HG02610 (cell line): Measurements from ENCODE around the gene CACHD1.

ENCODE experiments used
- ATAC-seq: cut with Tn5 transposase; IDR thresholded peaks from one replicate; pipeline ENCODE4 v1.9.1; 2021; ENCODE audit warnings: mild to moderate bottlenecking, moderate library complexity; ENCODE audit not compliant: unreplicated experiment

The CACHD1 gene

GRCh38 chr1:64519901-64520300, 50.0 kb downstream of the CACHD1 start:
- ATAC-seq: no peak

DNA sequence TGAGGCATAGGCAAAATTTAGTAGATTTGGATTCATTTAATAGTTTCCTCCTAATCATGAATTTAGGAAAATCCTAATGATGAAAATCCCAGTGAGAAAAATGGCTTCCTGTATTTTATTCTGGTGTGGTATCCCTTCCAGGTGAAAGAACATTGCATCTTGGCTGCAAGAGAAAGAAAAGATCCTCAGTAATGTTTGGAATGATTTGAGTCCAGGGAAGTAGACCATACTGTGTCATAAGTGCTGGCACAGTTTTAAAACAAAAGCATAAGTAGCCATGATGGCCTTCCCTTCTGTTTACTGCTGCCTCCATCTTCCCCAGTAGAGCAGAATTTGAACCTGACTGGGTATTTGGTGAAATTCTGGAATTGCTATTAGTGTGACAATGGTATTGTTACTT, 52.8 kb downstream of the CACHD1 start:
- no peak for ATAC-seq

DNA sequence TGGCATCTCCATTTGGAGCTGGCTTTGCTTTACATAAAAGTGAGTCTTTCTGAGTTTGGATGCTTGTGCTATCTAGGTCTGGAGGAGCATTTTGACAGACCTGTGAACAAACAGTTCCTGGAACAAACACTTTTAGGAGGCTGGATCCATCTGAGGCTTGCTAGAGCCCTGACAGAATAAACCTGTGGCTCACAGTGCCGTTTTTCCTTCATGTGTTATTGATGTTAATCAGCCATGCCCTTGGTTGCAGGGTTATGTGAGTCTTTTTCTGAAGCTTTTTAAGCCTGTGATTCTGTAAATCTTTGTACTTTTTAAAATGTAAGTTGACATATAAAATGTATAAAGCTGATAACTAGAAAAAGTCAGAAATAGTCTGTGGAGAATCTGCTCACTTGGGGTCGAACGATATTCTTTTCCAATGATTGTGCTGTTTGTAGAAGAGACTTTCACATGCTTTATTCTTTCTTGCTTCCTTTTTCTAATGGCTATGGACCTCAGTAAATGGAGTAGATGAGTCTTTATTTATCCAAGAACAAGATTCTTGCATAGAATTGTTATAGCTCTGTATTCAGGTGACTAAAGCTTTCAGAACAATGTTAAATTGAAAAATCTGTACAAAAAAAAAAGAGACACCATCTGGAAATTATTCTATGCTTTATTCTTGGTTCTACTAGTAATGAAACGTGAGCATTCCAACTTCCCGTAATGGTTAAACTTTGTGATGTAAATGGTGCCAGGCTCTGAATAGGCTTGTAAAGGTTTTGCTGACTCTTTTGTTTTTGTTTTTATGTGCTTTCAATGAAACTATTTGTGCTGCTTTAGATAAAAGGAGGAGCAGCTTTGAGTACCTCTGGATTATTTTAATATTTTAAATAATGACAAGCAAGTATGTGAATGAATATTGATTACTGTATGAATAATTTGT, 53.7 kb downstream of the CACHD1 start:
- ATAC-seq: no peak

- ATAC-seq: no peak
These were observed 54.7 kb downstream of the CACHD1 start for GRCh38 chr1:64524614-64525013.

GRCh38 chr1:64525116-64525686, 55.3 kb downstream of the CACHD1 start:
- ATAC-seq: no peak

DNA sequence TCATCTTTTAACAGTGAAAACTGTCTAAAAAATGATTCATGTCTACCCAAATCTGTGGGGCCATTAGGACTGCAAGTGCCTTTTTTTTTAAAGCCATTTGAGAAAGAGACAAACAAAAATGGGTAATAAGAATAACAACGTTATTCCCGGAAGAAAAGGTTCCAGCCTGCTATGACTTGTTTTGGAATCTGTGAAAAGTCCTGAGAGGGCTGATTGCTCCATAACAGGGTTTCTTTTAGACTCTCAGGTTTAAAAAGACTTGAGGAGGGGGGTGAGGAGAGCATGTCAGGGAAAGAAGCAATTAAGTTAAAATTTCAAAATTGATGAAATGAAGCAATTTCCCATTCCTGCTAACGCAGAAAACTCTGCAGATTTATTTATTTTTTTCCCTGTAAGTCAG, 56.4 kb downstream of the CACHD1 start:
- no peak for ATAC-seq

GRCh38 chr1:64527165-64527564, 57.2 kb downstream of the CACHD1 start:
- ATAC-seq: no peak

- no peak for ATAC-seq
These were observed 57.9 kb downstream of the CACHD1 start for GRCh38 chr1:64527786-64528185.

- no peak for ATAC-seq
These were observed 61.2 kb downstream of the CACHD1 start for GRCh38 chr1:64530969-64531692.

GRCh38 chr1:64532646-64533045, 62.7 kb downstream of the CACHD1 start:
- no peak for ATAC-seq

DNA sequence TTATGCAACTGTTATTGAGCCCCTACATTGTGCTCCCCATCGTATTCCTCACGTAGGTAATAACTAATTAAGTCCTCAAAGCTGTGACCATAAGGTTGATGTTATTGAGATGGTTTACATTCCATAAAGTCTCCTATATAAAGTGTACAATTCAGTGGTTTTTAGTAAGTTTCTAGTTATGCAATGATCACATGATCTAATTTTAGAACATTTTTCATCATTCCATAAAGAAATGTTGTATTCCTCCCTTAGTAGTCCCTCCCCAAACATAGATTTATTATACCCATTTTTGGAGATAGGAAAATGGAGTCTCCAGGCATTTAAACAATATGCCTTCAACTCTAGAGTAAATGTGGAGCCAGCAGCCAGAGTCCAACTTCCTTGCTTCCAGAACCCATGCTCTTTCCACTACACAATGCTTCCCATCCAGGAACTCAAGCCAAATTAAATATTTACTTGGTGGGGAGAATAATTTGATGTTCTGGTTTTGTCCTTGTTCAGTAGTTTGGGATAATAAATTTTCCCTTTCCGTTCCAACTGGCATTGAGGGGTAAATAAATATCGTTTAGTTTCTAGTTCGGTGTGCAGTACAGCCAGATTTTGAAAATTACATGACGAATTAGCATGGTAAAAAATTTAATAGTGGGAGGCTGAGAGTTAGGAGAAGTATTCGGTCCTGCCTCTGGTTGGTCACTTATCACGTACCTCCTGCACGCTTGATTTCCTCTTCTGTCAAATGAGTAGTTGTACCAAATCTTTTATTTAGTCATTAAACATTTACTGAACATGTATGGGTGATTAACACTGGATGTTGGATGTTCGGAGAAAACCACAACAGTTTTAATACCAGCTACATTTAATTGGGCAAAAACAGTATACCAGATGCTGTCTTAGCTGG, 66.3 kb downstream of the CACHD1 start:
- ATAC-seq: no peak

DNA sequence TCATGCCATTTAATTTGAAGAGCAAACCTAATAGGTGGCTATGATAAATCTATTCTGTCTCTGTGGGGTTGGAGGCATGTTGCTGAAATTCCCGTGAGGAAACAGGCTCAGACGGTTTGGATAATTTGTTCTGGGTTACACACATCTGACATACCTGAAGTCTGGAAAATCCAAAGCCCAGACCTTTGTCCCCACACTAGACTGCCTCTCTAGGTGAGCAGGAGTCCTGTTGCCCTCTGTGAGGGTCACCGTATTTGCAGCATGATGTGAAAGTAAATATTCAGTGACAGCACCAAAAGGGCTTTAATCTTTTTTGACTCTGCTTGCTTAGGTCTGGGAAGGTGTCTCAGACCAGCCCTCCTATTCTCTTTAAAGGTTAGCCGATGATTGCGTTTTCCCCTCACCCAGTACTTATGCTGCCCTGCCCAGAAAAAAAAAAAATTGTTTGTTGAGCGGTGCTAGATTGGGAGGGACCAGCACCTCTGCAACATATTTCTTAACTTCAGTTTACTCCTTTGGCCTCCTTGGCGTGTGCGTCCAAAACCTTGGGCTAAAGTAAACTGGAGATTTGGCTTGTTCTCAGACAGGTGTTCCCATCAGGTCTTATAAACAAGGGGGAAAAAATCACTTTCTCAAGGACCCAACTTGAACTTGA, 67.0 kb downstream of the CACHD1 start:
- no peak for ATAC-seq

- no peak for ATAC-seq
These were observed 68.0 kb downstream of the CACHD1 start for GRCh38 chr1:64537942-64538341.

- ATAC-seq: no peak
These were observed 68.5 kb downstream of the CACHD1 start for GRCh38 chr1:64538389-64538788.

- no peak for ATAC-seq
These were observed 69.4 kb downstream of the CACHD1 start for GRCh38 chr1:64539289-64539688.

- ATAC-seq: no peak
These were observed 69.9 kb downstream of the CACHD1 start for GRCh38 chr1:64539781-64540218.

- no peak for ATAC-seq
These were observed 70.4 kb downstream of the CACHD1 start for GRCh38 chr1:64540265-64540791.

GRCh38 chr1:64542118-64542517, 72.2 kb downstream of the CACHD1 start:
- ATAC-seq: no peak

DNA sequence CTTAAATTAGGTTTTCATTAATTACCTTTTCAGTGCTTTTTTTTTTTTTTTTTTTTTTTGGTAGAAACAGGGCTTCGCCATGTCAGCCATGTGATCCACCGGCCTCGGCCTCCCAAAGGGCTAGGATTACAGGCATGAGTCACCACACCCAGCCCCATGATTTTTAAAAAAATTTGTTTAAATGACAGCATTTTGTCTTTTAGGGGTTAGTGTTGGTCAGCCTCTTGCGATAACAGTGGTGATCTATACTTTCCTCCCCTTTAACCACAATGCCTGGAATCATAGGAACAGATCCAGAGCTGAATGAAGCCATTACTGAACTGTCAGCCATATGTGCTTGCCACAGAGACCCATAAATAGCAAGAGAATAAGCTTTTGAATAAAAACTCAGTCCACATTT, 73.9 kb downstream of the CACHD1 start:
- no peak for ATAC-seq
